ENCODE results near the gene NCCRP1.

Gene NCCRP1

GRCh38 chr19:39164289-39164688, 32.5 kb upstream of the NCCRP1 start:
- no peak for DNase-seq (ENCODE audit: low read depth, low spot score)

GRCh38 chr19:39165857-39166256, 30.9 kb upstream of the NCCRP1 start:
- DNase-seq (ENCODE audit: low read depth, low spot score) = no peak

- DNase-seq (ENCODE audit: low read depth, low spot score) = no peak
Observed at GRCh38 chr19:39166571-39167391, 30.0 kb upstream of the NCCRP1 start.

- no peak for DNase-seq (ENCODE audit: low read depth, low spot score)
Observed at GRCh38 chr19:39167461-39168257, 29.1 kb upstream of the NCCRP1 start.

- no peak for DNase-seq (ENCODE audit: low read depth, low spot score)
Observed at GRCh38 chr19:39168258-39169142, 28.3 kb upstream of the NCCRP1 start.

GRCh38 chr19:39169143-39169810, 27.5 kb upstream of the NCCRP1 start:
- DNase-seq (ENCODE audit: low read depth, low spot score) = no peak

- DNase-seq (ENCODE audit: low read depth, low spot score) = no peak
Observed at GRCh38 chr19:39170386-39171231, 26.2 kb upstream of the NCCRP1 start.

- DNase-seq (ENCODE audit: low read depth, low spot score) = peak; percentile 21
Observed at GRCh38 chr19:39171479-39172465, 25.0 kb upstream of the NCCRP1 start.

- no peak for DNase-seq (ENCODE audit: low read depth, low spot score)
Observed at GRCh38 chr19:39172700-39173501, 23.9 kb upstream of the NCCRP1 start.

GRCh38 chr19:39173502-39173991, 23.2 kb upstream of the NCCRP1 start:
- no peak for DNase-seq (ENCODE audit: low read depth, low spot score)

- no peak for DNase-seq (ENCODE audit: low read depth, low spot score)
Observed at GRCh38 chr19:39174142-39174541, 22.6 kb upstream of the NCCRP1 start.

- no peak for DNase-seq (ENCODE audit: low read depth, low spot score)
Observed at GRCh38 chr19:39174558-39175544, 21.9 kb upstream of the NCCRP1 start.

- no peak for DNase-seq (ENCODE audit: low read depth, low spot score)
Observed at GRCh38 chr19:39175564-39175963, 21.2 kb upstream of the NCCRP1 start.

- DNase-seq (ENCODE audit: low read depth, low spot score) = no peak
Observed at GRCh38 chr19:39177110-39177699, 19.6 kb upstream of the NCCRP1 start.

- DNase-seq (ENCODE audit: low read depth, low spot score) = no peak
Observed at GRCh38 chr19:39177736-39178135, 19.0 kb upstream of the NCCRP1 start.

GRCh38 chr19:39178296-39179006, 18.3 kb upstream of the NCCRP1 start:
- DNase-seq (ENCODE audit: low read depth, low spot score) = no peak
